Natural killer cell (primary cell): Measurements from ENCODE around the gene NHLRC2. TPM values are rescaled to one million over a fixed set of nuclear protein-coding genes. Genes with fewer than 3 reads are reported as not detected.
A peak's percentile ranks its signal among the peaks of the same experiment; 100 is the strongest.

Experiments used
- ATAC-seq, 3 donors: fragments of 150-1000 bp in 2 of 3; fragments of 200-7000 bp in 1 of 3; cut with Tn5 transposase; 1 replicate in 1 of 3; 2 replicates in 2 of 3; pipeline ENCODE4 v1.10.0; 2021; ENCODE audit warnings: mild to moderate bottlenecking in 2 of 3, moderate library complexity in 2 of 3
- DNase-seq, 2 donors: peaks; one replicate each; pipeline versions ENCODE4 v3.0.0 to v3.0.0-alpha.2; 2013 to 2021; ENCODE audit warnings: mixed read lengths in 1 of 2
- H3K27ac ChIP-seq: one replicate; pipeline ENCODE4 v1.5.1; 2013; ENCODE audit warnings: mild to moderate bottlenecking, low read length
- H3K27me3 ChIP-seq: one replicate; pipeline ENCODE4 v1.6.1; 2013; ENCODE audit warnings: low read length; ENCODE audit not compliant: control insufficient read depth, insufficient read depth
- H3K36me3 ChIP-seq: one replicate; pipeline ENCODE4 v1.6.1; 2013; ENCODE audit warnings: low read length; ENCODE audit not compliant: control insufficient read depth, insufficient read depth
- H3K4me1 ChIP-seq: one replicate; pipeline ENCODE4 v1.6.1; 2013; ENCODE audit warnings: low read length; ENCODE audit not compliant: control insufficient read depth, insufficient read depth
- H3K4me3 ChIP-seq: one replicate; pipeline ENCODE4 v1.5.1; 2013; ENCODE audit warnings: low read length
- H3K9me3 ChIP-seq: one replicate; pipeline ENCODE4 v1.6.1; 2013; ENCODE audit warnings: low read length; ENCODE audit not compliant: control insufficient read depth, insufficient read depth
- H3K27ac Mint-ChIP-seq, 2 donors: one replicate each; pipeline ENCODE4 v1.8.0; 2022; ENCODE audit warnings: mild to moderate bottlenecking in 2 of 2, mixed read lengths in 2 of 2, moderate library complexity in 1 of 2
- H3K27me3 Mint-ChIP-seq, 2 donors: one replicate each; pipeline ENCODE4 v1.8.0; 2022; ENCODE audit warnings: low read depth in 2 of 2, mixed read lengths in 2 of 2
- H3K36me3 Mint-ChIP-seq: one replicate; pipeline ENCODE4 v1.8.0; 2022; ENCODE audit warnings: mixed read lengths
- H3K4me1 Mint-ChIP-seq, 2 donors: one replicate each; pipeline ENCODE4 v1.8.0; 2022; ENCODE audit warnings: mixed read lengths in 2 of 2
- H3K4me3 Mint-ChIP-seq: one replicate; pipeline ENCODE4 v1.8.0; 2022; ENCODE audit warnings: mild to moderate bottlenecking, moderate library complexity, mixed read lengths
- H3K9me3 Mint-ChIP-seq, 2 donors: one replicate each; pipeline ENCODE4 v1.8.0; 2022; ENCODE audit warnings: mixed read lengths in 2 of 2
- CTCF ChIP-seq: fragments of 200-600 bp; IDR thresholded peaks from one replicate; pipeline ENCODE4 v1.8.0; 2022; ENCODE audit warnings: antibody characterized with exemption
- WGBS: methylation state at CpG from one replicate; pipeline ENCODE4 v1.1.7; 2013; ENCODE audit warnings: missing lambda C conversion rate; ENCODE audit not compliant: insufficient coverage; 5-methylcytosine and 5-hydroxymethylcytosine counted together
- intact Hi-C: fragments of 100-400 bp; cut with micrococcal nuclease; formaldehyde crosslinking; loops from one replicate; pipeline ENCODE4 v1.14.2; 2022
- total RNA-seq, 4 donors: library from RNA; stranded (reverse); fragments of 120-200 nt in 1 of 4; gene quantifications; one replicate each; pipeline versions ENCODE4 v1.2.3 to v1.2.4, GENCODE V29; 2013 to 2022

Gene NHLRC2
- total RNA-seq, 3 donors from 2014 or later (not counting 1 experiment from before 2014, with no cell fraction given) = 19.0 to 24.7 (median 22.4) TPM

DNA sequence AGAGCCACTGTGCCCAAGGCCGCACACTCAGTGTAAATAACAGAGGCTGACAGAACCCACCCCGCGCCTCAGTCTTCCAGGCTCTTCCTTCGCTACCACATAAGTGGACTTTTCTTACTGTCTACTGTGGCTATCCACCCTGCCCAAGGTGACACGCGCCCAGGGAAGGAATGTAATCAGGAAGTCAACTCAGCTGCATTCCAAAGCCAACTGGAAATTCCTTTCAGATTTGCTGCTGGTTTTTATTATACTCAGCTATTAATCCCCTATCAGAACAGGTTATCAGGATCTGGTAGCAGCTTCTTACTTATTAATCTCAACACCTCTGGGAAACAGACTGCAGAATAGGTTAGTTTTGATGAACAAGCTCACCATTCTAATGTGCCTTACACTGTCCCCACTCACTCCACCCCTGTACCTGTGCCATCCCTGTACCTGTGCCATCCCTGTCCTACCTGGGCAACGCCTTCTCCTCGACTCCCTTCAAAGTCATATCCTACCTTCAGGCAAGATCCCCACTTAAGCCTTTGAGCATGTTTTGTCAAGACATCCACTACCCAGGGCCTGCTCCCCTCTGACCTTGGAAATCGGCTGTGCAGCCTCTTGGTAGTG is 90.7 kb downstream of the NHLRC2 start:
- Mint-ChIP-seq H3K4me3 (no peak overlapping the region), H3K4me1 (peaks cover 4 to 6% of the 10 kb centered on the region in 2 donors), H3K27ac (no peak overlapping the region), H3K9me3 (no peaks in the 10 kb centered on the region), H3K27me3 (peaks cover 0 to 3% of the 10 kb centered on the region in 2 donors), H3K36me3 (no peaks in the 10 kb centered on the region)
- TF ChIP-seq CTCF = no peak
- H3K36me3 ChIP-seq = no peaks in the 10 kb centered on the region
- H3K27ac ChIP-seq = no peak overlapping the region
- peaks cover 2% of the 10 kb centered on the region for H3K4me1 ChIP-seq
- DNase-seq (no peak), ATAC-seq (no peak)
- H3K9me3 ChIP-seq = no peaks in the 10 kb centered on the region
- no peak overlapping the region for H3K4me3 ChIP-seq
- intact Hi-C loops = no loop called here
- H3K27me3 ChIP-seq = no peaks in the 10 kb centered on the region
- WGBS = 95% methylated on average over 9 of the region's 9 CpGs

GRCh38 chr10:113945687-113946085 is 91.2 kb downstream of the NHLRC2 start:
- H3K27ac Mint-ChIP-seq = no peak overlapping the region
- Histone ChIP-seq H3K9me3 (no peaks in the 10 kb centered on the region), H3K27ac (no peak overlapping the region), H3K4me1 (peaks cover 2% of the 10 kb centered on the region), H3K36me3 (no peaks in the 10 kb centered on the region), H3K4me3 (no peak overlapping the region), H3K27me3 (no peaks in the 10 kb centered on the region)
- no peak for TF ChIP-seq CTCF
- no peaks in the 10 kb centered on the region for H3K9me3 Mint-ChIP-seq
- intact Hi-C loops = no loop called here
- peaks cover 4 to 6% of the 10 kb centered on the region in 2 donors for H3K4me1 Mint-ChIP-seq
- WGBS = 89% methylated on average over 4 of the region's 4 CpGs
- H3K4me3 Mint-ChIP-seq = no peak overlapping the region
- ATAC-seq (no peak), DNase-seq (no peak)
- H3K36me3 Mint-ChIP-seq = no peaks in the 10 kb centered on the region
- no peaks in the 10 kb centered on the region for H3K27me3 Mint-ChIP-seq

GRCh38 chr10:113947184-113948041 is 93.0 kb downstream of the NHLRC2 start:
- Histone ChIP-seq H3K27ac (no peak overlapping the region), H3K27me3 (no peaks in the 10 kb centered on the region), H3K4me3 (no peak overlapping the region), H3K36me3 (no peaks in the 10 kb centered on the region), H3K9me3 (no peaks in the 10 kb centered on the region), H3K4me1 (peaks cover 2% of the 10 kb centered on the region)
- H3K27me3 Mint-ChIP-seq = peaks cover 0 to 2% of the 10 kb centered on the region in 2 donors
- peak in 1 of 3 donors; percentile 55 for ATAC-seq
- no peak overlapping the region for H3K27ac Mint-ChIP-seq
- TF ChIP-seq CTCF = no peak
- no peak overlapping the region for H3K4me3 Mint-ChIP-seq
- no peaks in the 10 kb centered on the region for H3K36me3 Mint-ChIP-seq
- DNase-seq = no peak
- intact Hi-C loops = no loop called here
- 67% methylated on average over 11 of the region's 12 CpGs for WGBS
- no peaks in the 10 kb centered on the region for H3K9me3 Mint-ChIP-seq
- peaks cover 4 to 6% of the 10 kb centered on the region in 2 donors for H3K4me1 Mint-ChIP-seq
